ENCODE data around the gene SRRM4.

Gene SRRM4

GRCh38 chr12:119204131-119204530, 222.8 kb downstream of the SRRM4 start:
- DNase-seq (ENCODE audit: low read depth): no peak

DNA sequence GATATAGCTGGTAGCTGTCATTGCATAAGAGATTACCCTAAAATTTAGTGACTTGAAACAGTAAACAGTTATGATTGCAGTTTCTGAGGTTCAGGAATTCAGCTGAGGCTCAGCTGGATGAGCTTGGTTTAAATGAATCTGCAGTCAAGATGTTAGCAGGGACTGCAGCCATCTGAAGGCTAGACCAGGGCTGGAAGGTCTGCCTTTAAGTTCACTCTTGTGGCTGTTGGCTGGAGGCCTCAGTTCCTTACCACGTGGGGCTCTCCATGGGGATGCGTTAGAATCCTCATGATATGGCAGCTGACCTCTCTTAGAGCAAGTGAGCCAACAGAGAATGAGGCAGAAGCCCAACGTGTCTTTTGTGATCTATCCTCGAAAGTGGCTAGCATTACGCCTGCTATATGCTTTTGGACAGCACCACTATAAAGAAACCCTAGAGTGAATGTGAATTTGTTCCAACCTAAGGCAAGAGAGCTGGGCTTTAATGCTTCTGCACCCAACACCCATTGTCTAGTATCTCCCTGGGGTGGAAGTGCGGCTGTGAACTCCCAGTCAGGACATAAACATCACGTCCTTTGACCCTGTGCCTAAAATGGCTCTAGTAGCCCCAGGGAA, 223.4 kb downstream of the SRRM4 start:
- no peak for DNase-seq (ENCODE audit: low read depth)

DNA sequence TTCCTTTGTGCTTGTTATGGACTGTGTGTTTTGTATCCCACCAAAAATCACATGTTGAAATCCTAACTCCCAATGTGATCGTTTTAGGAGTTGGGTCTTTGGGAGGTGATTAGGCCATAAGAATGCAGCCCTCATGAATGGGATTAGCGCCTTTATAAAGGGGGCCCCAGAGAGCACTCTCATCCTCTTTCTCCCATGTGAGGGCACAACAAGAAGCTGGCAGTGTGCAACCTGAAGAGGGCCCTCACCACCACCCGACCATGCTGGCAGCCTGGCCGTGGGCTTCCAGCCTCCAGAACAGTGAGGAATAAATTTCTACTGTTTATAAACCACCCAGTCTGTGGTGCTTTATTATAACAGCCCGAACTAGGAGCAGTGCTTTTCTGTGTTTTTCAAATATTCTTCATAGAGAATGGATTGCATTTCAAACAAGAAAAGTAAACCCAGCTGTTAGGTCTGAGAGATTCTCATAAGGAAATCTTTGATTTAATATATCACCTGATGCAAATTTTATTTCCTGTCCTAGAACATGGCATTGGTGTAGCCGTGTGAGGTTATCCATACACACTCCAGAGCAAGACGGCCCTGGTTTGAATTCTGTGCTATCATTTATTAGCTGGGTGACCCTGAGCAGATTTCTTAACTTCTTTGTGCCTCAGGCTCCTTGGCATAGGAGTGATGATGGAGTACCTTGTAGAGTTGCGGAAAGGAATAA, 225.2 kb downstream of the SRRM4 start:
- no peak for DNase-seq (ENCODE audit: low read depth)

GRCh38 chr12:119207063-119207560, 225.8 kb downstream of the SRRM4 start:
- no peak for DNase-seq (ENCODE audit: low read depth)

- no peak for DNase-seq (ENCODE audit: low read depth)
These were observed 227.3 kb downstream of the SRRM4 start for GRCh38 chr12:119208626-119209061.

- no peak for DNase-seq (ENCODE audit: low read depth)
These were observed 230.5 kb downstream of the SRRM4 start for GRCh38 chr12:119211884-119212283.

All from activated T-helper 1 cell treated with Interleukin-2 at 50 U/mL for 16 hours (primary cell).